ENCODE results near the gene TRIM39.

TRIM39 gene

DNA sequence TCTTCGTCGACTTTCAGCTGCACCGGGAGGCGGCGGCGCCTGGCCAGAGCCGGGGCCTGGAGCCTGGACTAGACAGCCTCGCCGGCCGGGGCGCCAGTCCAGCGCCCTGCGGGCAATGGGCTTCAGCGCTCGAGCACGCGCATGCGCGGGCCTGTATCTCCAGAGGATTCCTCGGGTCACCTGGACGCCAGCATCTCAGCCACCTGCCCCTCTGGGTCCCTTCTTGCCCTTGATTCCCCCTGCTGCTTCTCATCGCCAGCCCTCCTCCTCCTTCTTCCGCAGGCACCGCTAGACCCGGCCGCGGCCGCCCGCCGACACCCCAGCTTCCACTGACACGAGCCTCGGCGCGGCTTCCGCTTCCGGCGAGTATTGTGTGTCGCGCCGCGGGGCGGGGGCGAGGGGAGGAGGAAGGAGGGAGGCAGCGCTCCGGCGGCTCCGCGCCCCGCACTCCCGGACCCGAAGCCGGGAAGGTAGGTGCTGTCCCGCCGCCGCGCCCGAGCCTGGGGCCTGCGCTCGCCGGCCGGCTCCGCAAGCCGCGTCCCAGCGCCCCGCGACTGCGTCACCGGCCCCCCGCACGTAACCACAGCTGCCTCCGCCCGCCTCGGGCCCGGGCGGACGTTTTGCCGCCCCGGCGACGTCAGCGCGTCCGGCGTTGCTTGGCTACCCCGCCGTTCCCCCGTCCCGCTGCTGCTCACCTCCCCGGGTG, at the start of gene TRIM39:
Gene TRIM39, plus strand, starts transcription at position 402 of the 706 bp plus-strand sequence. CDS start 2,391 bp downstream, outside the sequence.
- TF ChIP-seq, protein P1, sequence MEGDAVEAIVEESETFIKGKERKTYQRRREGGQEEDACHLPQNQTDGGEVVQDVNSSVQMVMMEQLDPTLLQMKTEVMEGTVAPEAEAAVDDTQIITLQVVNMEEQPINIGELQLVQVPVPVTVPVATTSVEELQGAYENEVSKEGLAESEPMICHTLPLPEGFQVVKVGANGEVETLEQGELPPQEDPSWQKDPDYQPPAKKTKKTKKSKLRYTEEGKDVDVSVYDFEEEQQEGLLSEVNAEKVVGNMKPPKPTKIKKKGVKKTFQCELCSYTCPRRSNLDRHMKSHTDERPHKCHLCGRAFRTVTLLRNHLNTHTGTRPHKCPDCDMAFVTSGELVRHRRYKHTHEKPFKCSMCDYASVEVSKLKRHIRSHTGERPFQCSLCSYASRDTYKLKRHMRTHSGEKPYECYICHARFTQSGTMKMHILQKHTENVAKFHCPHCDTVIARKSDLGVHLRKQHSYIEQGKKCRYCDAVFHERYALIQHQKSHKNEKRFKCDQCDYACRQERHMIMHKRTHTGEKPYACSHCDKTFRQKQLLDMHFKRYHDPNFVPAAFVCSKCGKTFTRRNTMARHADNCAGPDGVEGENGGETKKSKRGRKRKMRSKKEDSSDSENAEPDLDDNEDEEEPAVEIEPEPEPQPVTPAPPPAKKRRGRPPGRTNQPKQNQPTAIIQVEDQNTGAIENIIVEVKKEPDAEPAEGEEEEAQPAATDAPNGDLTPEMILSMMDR (IDR thresholded peaks at IDR 0.05): no peak

DNA sequence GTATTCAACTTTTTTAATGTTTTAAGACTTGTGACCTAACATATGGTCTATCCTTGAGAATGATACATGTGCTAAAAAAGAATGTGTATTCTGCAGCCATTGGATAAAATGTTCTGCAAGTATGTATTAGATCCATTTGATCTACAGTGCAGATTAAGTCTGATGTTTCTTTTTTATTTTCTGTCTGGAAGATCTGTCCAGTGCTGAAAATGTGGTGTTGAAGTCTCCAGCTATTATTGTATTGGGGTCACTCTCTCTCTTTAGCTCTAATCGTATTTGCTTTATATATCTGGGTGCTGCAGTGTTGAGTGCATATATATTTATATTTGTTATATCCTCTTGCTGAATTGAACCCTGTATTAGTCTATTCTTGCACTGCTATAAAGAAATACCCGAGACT, 44.2 kb upstream of the TRIM39 start:
- TF ChIP-seq, protein P1 (IDR thresholded peaks at IDR 0.05): no peak

DNA sequence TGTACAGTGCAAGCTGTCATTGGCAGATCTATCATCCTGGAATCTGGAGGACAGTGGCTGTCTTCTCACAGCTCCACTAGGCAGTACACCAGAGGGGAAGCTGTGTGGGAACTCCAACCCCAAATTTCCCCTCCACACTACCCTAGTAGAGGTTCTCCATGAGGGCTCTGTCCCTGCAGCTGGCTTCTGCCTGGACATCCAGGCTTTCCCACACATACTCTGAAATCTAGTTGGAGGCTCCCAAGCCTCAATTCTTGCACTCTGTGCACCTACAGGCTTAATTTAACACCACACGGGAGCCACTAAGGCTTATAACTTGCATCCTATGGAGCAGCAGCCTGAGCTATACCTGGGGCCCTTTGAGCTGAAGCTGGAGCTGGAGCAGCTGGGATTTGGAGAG, 43.0 kb upstream of the TRIM39 start:
- TF ChIP-seq, protein P1 (IDR thresholded peaks at IDR 0.05): no peak

DNA sequence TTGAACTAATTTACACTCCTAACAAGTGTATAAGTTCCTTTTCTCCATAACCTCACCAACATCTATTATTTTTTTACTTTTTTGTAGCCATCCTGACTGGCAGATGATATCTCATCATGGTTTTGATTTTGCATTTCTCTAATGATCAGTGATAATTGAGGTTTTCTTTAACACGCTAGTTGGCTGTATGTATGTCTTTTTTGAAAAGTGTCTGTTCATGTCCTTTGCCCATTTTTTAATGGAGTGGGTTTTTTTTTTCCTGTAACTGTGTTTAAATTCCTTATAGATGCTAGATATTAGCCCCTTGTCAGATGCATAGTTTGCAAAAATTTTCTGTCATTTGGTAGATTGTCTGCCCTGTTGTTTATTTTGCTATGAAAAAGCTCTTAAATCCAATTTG, 39.6 kb upstream of the TRIM39 start:
- TF ChIP-seq, protein P1 (IDR thresholded peaks at IDR 0.05): no peak

DNA sequence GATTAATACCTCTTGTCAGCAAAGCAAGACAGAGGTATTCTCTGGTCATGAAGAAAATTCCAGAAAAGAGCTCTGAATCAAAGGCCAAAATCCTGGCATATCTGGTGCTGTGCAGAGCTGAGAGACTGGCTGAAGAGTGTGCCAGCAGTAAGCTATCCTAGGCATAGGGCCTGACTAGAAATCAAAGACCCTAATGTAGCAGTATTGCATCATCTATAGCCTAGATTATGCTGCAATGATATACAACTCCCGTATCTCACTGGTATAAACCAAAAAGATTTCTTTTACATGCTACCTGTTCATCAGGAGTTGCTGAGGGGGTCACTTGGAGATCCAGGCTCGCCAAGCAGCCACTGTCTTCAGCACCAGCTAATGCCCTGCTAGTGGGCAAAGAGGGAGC, 30.9 kb upstream of the TRIM39 start:
- TF ChIP-seq, protein P1 (IDR thresholded peaks at IDR 0.05): no peak

DNA sequence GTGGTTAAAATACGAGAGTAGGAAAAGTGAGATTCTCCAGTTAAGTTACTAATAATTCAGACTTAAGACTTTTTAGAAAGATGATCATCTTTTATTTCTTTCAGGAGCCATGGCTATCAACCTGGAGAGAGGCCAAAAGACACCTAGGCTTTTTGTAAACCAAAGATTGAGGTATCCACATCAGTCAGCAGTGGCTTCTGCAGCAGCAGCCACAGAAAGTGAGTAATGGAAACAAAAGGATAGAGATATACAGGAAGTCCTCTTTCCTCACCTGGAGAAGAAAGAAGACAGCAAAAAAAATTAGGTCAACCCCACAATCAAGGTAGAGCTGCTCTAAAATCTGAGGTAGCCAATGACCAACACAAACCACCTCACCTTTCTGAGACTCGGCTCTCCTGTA, 22.7 kb upstream of the TRIM39 start:
- TF ChIP-seq, protein P1 (IDR thresholded peaks at IDR 0.05): no peak

DNA sequence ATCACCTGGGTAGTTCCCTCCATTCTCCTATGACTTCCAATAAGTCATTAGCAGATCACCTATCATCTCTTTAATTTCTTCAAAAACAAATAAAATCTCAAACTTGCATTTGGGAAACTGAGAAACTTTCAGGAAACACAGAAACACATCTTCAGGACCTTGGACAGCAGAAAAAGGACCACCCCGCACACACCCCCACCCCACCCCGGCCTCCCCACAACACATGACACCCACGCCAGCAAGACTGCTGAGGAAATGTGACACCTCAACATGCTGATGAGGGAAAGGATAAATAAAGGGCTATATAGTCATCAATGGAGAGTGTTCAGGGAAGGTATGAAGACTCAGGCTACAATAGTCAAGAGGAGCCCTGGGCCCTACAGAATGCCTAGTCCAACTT, 15.6 kb upstream of the TRIM39 start:
- TF ChIP-seq, protein P1 (IDR thresholded peaks at IDR 0.05): no peak

DNA sequence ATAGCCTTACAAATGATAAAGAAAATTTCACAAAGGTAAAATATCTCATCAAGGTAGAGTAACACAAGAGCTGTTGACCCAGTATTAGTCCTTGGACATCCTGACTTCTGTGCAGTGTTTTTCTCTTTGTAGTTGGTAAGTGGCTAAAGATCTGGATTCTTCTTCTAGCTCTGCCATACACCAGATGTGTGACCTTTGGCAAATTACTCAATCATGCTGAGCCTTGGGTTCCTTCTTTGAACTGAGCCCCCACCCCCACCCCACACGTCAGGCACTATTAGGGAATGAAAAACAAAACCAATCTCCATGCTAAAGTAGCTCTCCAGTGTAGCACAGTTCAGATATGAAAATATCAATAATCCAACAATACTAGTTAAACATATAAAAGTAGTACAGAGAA, 15.1 kb upstream of the TRIM39 start:
- TF ChIP-seq, protein P1 (IDR thresholded peaks at IDR 0.05): no peak
